Esophagus squamous epithelium (tissue), 4 donors: ENCODE data around the gene YES1.

Source experiments
- CTCF ChIP-seq, 6 experiments: fragments of 450-650 bp in 4 of 6; fragments of 200-600 bp in 2 of 6; sonication (generic) in 2 of 6; IDR thresholded peaks; one replicate each; pipeline ENCODE4 v1.5.1; 2016 to 2019; ENCODE audit warnings: antibody characterized with exemption in 6 of 6, mild to moderate bottlenecking in 4 of 6, moderate library complexity in 4 of 6
- POLR2A ChIP-seq, 4 donors: fragments of 450-650 bp; IDR thresholded peaks; one replicate each; pipeline ENCODE4 v1.6.1; 2017; ENCODE audit warnings: antibody characterized with exemption in 4 of 4, mild to moderate bottlenecking in 4 of 4, moderate library complexity in 3 of 4

GRCh38 chr18:767961-768360 lies 44.1 kb downstream of the YES1 start:
- TF ChIP-seq CTCF (IDR thresholded peaks at IDR 0.05) (no peak), POLR2A (IDR thresholded peaks at IDR 0.05) (no peak)
